Prostate gland (tissue), 2 donors: ENCODE results near the gene NPM1.

Source experiments
- CTCF ChIP-seq, 4 experiments: fragments of 200-600 bp in 2 of 4; fragments of 450-650 bp in 2 of 4; sonication (generic) in 2 of 4; IDR thresholded peaks; 1 replicate in 3 of 4; 2 replicates in 1 of 4; pipeline ENCODE4 v1.5.1; 2016 to 2019; ENCODE audit warnings: antibody characterized with exemption in 4 of 4, mild to moderate bottlenecking in 2 of 4, moderate library complexity in 2 of 4
- POLR2AphosphoS5 ChIP-seq: sonication (generic); formaldehyde crosslinking; IDR thresholded peaks from one replicate; pipeline ENCODE4 v1.6.1; 2017; ENCODE audit warnings: antibody characterized with exemption

- TF ChIP-seq POLR2AphosphoS5 (no peak), CTCF (IDR thresholded peaks at IDR 0.05) (no peak)
These were observed 9.9 kb downstream of the NPM1 start for GRCh38 chr5:171397599-171397998.
